Loucy (cell line): ENCODE measurements around the gene TMPRSS6.

Experiments
- CTCF ChIP-seq: fragments of 200-600 bp; sonication (generic); conservative IDR thresholded peaks from 2 replicates; pipeline ENCODE4 v1.5.1; 2014; ENCODE audit warnings: mild to moderate bottlenecking, antibody characterized with exemption, low read length
- EZH2phosphoT487 ChIP-seq: fragments of 200-600 bp; IDR thresholded peaks from 2 replicates; pipeline ENCODE4 v1.6.1; 2018; ENCODE audit warnings: antibody characterized with exemption, mild to moderate bottlenecking, moderate library complexity, borderline replicate concordance

- no peak for TF ChIP-seq CTCF
- no peak for TF ChIP-seq EZH2phosphoT487
Observed at GRCh38 chr22:37058917-37059701, 50.4 kb downstream of the TMPRSS6 start.
